Hematopoietic multipotent progenitor cell treated with erythropoietin and hydrocortisone succinate and interleukin-3 and kit ligand, for 6 days (in vitro differentiated cells): ENCODE measurements around the gene MAGI1.

ENCODE experiments used
- DNase-seq: peaks from one replicate; pipeline ENCODE4 v3.0.0-alpha.2; 2015

MAGI1 gene

DNA sequence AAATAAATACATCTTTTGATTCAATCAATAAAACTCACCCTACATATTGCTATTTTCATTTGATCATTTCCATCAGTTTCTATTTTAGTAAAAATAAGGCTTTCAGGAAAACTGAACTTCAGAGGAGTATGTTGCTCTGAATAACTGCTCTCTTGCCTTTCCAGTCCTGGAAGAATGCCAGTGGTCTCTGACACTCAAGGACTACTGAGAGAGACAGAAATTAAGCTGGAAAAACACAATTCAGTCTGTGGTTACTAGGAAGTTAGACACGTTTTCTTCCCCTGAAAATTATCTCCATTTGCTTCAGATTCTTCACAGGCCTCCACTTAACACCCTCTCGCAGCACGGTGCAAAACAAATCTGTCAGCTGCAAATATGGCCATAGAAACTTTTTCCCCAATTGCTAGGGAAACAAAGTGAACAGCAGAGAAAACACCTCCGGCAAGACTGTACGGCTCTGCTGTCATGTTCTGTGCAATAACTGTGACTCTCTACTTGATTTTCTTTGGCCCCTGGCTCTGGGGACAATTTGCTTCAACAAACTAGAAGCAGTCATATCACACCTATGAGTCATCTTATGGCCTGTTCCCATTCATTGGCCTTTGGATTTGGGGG, 353.0 kb downstream of the MAGI1 start:
- DNase-seq = no peak

DNA sequence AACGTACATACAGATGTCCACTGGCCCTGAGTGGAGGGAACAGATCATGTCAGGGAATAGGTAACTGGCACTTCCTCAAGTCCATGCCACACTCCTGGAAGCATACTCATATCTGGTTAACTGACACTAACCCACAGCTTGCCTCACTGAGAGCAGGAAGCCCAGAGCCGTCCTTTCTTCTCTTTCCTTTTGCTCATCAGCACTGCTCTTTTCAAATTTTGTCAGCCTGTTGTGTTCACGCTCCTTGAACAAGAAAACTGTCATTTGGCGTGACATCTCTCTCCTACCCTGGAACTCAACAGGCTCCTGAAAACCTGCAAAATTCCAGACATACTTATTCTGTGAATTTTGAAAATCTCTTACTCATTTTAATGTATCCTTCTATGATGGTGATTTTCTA, 360.2 kb downstream of the MAGI1 start:
- DNase-seq = no peak

DNA sequence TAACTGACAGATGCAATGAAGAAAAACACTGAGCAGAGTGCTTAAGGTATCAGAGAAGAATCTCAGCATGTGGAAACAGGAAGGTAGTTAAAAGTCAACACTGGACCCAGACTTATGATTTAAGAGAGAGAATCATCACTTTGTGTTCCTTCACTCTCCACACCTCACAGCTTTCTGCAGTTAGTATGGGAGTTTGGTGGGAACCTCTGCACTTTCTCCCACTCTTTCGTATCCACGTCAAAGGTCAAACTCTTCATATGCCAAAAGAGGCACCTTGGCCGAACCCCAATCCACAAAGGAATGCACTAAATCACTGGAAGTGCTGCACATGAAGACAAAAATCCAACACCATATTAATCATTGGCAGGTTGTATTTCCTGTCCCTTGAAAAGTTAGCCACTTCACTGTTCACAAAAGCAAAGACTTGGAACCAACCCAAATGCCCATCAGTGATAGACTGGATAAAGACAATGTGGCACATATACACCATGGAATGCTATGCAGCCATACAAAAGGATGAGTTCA, 361.2 kb downstream of the MAGI1 start:
- DNase-seq = no peak

DNA sequence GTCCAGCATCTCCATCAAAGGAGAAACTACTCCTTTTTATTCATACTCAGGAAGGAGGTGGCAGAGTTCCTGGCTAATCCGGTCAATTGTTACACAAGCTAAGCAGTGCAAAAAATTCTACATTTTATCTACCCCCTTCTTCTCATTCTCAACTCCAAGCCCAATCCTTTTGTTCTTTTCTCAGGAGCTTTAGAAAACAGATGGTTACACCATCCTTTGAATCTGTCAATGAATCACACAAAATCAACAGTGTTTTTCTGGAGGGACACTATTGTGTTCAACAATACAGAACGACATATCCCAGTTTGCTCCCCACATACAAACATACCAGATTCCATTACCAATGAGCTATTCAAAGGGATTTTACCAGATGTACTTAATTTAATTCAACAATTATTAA, 362.1 kb downstream of the MAGI1 start:
- DNase-seq = no peak

DNA sequence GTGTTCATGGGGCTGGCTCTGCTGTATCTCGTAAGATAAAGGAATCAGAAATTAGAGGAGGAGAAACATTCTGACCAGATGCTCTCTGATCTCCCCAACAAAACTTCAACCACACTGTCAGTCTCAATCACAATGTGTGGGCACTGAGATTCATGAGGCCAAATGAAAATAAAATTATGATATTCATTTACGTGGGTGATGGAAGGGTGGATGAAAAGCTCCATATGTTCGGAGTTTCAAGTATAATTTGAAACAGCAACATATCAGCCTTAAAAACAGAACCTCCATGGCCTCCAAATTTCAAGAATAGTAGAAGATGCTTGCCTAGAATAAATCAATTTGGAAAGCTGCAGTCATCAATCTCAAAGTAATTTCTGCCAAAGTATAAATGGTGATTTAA, 363.7 kb downstream of the MAGI1 start:
- DNase-seq = no peak

DNA sequence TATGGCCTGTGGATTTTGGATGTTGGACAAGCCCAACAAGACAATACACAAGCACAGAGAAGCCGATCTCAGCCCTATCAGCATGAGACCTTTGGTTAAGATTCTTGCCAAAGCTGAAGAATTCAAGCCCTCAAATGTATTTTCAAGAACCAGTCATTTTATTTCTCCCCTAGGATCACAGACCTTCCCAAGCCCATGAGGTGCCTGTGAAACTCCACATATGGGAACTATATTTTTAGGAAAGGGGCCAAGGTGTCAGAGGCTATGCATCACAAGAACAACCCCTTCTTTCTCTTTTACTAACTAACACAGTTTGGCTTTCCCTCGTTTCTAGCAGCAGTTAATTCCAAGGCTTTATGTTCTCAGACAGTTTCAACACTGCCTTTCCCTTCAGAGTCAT, 364.5 kb downstream of the MAGI1 start:
- DNase-seq = no peak

DNA sequence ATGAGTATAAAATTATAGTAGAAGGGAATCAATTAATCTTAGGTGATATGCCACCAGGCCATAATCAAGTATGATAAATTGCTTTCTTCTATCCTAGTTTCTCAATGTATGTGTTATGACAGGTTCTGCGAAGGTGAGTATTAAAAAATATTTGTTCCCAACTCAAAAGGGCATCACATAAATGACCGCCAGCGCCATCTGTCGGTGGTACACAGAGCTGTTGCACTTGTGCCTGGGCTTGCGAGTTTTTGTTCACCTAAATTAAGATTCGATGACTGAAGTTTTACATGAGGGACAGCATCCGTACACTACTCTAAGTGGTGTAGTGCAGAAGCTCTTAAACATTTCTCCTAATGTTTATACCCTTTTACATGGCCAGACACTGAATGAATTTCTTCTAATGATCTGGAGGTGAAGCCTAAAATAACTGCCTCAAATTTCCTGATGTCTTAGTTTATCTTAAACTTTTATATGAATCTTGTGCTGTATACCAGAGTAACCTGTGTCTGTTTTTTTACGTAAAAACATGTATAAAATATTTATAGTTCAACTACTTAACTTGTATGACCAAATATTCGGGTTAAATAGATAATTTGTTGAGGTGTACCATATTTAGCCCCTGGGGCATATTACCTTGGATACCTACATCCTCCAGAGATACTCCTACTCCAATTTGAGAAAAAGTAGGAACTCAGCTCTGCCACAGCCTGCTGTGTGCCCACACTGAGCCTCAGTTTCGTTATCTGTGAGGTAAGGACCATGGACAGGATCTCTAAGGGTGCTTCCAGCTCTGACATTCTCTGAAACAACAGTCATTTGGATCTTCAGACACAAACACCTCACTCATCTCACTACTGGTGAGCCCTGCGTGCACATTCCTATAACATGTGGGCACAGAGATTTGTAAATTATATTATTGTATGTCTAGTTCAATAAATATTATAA, 365.6 kb downstream of the MAGI1 start:
- peak; percentile 74 for DNase-seq

DNA sequence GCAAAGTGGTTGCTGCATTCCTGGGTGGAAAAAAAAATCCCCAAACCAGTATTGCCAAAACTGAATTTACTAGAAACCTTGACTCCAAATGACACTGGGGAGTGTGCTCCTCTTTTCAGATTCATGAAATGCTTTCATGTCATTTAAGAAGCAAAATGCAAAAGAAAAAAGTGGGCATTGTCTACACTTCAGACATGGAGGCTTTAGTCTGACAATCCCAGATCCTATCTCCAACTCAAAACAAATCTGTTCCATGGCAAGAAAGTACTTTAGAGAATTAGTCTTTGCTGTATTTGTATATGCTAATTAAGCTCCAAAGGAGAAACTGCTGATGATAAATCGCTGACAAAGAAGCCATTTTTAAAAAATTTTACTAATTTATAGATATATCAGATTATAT, 366.7 kb downstream of the MAGI1 start:
- no peak for DNase-seq

DNA sequence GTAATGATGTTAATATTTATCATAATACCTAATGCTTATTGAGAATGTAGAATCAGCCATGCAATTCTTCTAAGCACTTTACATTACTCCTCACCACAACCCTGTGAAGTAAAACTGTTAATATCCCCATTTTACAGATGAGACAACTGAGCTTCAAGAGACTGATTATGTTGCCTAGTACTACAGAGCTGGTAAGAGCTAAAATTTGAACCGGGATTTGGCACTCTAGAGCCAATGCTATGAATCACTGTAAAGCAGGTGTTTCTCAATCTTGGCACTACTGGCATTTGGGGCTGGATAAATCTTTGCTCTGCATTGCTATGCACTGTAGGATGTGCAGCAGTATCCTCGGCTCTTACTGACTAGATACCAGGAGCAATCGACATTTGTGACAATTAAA, 367.7 kb downstream of the MAGI1 start:
- no peak for DNase-seq

DNA sequence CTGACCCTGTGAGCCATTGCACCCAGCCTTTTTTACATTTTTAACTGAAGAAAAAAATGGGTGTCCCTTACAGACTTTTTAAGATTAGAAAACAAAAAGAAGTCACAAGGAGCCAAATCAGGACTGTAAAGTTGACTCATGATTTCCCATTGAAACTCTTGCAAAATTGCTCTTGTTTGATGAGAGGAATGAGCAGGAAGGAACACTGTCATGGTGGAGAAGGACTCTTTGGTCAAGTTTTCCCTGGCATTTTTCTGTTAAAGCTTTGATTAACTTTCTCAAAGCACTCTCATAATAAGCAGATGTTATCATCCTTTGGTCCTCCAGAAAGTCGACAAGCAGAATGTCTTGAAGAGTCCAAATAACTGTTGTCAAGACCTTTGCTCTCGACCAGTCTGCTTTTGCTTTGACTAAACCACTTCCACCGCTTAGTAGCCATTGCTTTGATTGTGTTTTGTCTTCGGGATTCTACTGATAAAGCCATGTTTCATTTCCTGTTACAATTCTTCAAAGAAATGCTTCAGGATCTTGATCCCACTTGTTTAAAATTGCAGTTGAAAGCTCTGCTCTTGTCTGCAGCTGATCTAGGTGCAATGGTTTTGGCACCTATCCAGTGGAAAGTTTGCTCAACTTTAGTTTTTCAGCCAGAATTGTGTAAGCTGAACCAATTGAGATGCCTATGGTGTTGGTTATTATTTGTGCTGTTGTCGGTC, 369.4 kb downstream of the MAGI1 start:
- DNase-seq = no peak

DNA sequence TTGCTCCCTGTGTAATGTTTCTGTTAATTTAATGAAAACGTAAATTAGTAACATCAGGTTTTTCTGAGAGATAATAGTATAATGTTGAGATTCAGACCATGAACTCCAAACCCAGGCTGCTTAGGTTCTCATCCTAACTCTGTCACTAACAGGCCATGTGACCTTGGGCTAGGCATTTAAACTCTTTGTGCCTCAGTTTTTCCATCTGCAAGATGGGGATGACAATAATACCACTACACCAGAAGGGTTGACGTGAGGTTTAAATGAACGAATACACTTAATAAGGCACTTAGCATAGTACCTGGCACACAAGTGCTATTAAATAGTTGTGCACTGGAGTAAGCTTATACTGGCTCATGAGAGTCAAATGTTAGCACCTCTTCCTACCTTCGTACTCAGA, 370.8 kb downstream of the MAGI1 start:
- no peak for DNase-seq

DNA sequence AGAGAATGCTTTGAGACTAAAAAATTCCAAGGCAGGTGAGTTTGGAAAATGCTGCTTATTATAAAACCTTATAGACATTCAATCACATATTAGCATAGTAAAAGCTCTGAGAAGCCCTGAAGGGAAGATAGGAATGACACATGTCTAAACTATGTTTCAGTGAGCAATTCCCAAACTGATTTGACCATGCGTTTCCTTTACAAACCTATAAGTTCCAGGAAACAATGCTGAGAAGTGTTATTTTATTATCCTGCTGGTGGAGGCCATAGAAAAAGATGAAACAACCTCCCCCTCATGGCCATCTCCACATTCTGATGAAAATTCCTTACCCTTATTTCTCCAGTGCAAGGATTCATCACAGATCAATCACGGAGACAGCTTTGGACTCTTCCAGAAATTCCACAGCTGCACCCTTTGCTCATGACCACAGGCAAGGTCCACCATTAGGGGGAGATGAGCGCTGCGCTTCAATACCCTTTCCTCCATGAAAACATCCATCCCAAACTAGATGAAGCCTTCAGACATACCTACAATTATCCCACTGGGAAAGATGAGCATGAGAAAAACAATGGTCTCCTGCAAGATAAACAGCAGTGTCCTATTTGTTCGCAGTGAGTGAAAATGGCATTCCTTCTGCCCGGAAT, 372.1 kb downstream of the MAGI1 start:
- DNase-seq = no peak

DNA sequence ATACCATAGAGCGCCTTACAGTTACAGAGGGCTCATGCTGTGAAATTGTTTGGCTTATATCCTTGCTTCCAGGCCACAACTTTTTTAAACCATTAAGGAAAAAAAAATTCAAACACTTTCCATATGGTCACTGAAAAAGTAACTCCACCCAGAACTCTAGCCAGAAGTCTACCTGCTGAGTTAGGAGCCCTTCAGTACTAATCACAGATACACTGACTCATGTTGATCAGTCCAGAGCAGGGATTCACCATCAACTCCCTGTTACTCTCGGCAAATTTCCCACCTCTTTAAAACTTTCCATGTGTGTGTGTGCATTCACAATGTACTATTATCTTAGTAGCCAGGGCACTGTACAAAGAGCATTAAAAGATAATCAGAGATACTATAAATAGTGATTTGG, 372.8 kb downstream of the MAGI1 start:
- no peak for DNase-seq

DNA sequence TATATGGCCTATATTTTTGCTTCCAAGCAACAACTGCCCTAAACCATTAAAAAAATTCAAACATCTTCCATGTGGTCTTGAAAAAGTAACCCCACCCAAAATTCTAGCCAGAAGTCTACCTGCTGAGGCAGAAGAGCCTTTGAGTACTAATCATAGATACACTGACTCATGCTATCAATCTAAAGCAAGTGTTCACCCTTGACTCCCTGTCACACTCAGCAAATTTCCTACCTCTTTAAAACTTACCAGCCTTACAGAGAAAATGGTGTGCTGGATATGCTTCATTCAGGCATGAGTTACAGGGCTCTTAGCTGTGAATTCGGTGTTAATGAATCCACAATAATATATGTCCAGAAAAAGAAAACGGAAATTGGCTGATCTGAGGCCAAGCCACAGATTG, 373.8 kb downstream of the MAGI1 start:
- DNase-seq = no peak

DNA sequence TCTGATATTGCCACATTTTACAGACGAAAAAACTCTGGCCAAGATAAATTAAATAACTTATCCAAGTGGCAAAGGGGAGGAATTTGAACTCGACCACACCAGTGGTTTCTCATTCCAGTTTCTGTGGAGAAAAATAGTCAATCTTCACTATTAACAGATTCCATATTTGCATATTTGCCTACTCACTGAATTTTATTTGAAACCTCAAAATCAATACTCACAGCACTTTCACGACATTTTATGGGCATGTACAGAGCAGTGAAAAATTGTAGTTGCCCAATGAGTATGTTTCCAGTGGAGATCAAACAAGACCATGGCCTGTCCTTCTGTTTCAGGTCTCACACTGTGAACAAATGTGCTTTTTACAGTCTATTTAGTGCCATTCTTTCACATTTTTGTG, 374.3 kb downstream of the MAGI1 start:
- DNase-seq = no peak

DNA sequence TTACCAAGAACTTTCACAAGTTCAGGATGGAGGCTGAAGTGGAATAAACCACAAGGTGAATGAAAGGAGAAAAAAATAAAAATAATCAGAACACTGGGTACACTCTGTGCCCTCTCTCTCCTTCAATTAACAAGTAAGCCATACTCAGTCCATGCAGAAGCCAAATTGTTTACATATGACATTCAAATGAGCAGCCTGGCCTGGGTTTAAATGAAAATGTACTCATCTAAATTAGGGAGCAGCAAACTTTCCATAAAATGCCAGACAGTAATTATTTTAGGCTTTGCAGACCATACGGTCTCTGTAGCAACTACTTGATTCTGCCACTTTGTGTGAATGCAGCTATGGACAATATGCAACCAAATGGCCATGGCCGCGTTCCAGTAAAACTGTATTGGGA, 376.6 kb downstream of the MAGI1 start:
- no peak for DNase-seq

DNA sequence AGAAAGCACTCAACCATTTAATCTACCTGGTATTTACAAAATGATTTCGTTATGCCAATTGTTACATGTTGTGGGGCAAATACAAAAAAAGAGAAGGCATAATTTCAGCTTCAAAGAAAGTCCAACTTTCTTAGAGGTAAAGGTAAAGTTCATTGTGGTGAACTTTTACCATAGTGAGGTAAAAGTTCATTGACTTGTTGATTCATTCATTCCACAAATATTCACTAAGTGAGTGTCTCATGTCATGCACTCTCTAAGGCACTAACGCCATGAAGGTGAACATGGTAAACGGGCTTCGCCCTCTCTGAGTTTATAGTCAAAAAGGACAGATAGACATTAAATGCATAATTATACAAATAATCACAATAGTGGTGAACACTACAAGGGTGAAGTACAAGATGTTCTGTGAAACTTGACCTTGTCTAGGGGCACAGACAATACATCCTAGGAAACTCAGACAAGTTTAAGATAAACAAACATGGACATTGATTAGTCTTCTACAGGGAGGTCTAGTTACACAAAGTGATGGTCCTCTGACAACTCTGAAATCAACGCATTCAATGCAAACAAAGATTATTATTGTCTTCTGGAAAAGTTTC, 378.6 kb downstream of the MAGI1 start:
- DNase-seq = no peak

DNA sequence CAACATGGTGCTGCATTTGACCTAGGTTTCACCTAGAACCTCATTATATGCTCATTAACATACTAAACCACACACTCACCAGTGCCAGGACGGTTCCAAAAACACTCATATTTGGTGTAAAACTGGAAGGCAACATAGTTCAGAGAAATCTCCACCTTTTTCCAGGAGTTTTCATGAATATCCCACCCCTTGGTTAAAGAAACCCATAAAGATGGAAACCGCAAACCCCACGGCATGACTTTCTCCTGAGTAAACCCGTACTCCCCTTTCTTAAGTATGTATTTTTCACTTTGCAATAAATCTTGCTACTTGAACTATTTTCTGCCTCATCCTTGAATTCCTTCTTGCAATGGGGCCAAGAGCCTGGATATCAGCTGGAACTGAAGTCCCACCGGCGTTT, 379.3 kb downstream of the MAGI1 start:
- DNase-seq = no peak

DNA sequence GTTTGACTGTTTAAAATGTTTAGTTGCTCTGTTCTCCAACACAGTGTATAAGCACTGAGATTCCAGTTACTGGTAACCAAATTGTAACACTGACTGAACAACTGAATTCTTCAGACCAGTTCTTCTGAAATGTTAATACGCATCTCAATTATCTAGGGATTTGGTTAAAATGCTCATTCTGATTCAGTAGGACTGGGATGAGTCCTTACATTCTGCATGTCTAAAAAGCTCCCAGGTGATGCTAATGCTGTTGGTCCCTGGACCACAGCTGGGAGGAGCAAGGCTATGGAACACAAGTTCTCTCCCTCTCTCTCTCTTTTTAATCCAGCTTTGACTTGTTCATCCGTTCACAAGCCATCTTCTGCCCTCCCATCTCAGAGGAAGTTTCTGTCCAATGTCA, 380.3 kb downstream of the MAGI1 start:
- DNase-seq = no peak

DNA sequence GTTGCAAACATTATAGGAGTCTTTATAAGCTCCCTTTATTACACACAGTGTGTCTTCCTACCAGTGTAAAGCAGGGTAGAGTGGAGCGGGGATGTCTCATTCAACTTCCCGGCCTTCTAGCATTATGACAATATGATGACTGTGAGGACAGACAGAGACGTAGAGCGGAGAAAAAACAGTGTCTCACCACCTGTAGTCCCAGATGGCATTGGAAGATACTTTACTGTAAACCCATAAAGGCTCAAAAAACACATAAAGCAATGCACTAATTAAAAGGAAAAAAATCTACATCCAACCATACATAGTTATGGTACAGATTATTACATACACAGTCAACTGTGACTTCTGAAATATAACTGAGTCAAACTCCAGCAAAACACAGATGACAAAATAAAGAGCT, 383.7 kb downstream of the MAGI1 start:
- no peak for DNase-seq

DNA sequence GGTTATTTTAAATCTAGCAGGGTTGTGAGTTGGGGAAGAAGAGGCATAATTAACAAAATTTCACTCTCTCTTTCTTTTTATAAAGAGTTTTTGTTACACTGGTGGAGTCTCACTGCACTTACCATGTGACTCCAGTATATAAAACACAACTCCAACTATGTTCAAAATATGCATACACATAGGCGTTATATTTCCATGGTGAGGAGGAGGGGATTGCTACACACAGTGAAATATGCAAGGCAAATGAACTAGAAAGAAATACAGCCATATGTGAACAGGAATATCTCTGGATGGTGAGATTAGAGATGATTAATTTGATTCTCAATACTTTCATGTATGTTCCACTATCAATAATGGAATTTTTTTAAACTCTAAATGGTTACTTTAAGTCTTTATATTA, 385.0 kb downstream of the MAGI1 start:
- no peak for DNase-seq

DNA sequence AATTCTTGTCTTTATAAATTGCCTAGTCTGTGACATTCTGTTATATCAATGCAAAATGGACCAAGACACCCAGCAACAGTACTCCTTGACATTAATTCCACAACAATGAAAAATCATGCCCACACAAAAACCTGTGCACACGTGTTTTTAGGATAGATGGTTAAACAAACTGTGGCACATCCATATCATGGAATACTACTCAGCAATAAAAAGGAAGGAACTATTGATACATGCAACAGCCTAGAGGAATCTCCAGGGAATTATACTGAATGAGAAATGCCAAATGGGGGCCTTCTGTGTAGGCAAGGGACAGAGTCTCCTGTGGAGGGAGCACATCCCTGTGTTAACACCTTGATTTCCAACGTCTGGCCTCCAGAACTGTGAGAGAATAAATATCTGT, 388.5 kb downstream of the MAGI1 start:
- no peak for DNase-seq

DNA sequence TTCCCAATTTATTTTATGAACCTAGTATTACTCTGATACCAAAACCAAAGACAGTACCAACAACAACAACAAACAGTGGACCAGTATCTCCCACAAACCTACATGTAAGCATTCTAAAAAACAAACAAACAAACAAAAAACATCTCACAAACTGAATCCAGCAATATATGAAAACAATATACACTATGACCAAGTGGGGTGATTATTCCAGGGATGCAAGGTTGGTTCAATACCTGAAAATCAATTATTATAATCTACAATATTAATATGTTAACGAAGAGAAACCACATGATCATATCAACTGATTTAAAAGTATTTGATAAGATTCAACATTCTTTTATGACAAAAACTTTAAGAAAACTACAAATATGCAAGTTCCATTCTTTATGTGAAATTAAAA, 391.3 kb downstream of the MAGI1 start:
- no peak for DNase-seq
